ENCODE measurements around the gene SUSD1.

DNA sequence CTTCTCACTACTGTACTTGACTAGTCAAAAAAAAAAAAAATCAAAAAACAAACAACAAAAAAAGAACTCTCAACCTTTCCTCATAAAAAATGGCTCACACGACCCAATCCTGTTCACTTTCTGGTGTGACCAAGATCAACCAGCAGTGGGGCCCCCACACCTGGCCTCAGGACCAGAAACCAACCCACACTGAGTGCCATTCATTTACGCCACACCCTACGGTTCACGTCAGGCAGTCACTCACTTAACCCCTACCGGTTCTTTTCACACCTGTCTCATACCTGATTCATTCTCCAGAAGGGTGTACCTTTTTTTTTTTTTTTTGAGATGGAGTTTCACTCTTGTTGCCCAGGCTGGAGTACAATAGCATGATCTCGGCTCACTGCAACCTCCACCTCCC, 5.7 kb downstream of the SUSD1 start:
- TF ChIP-seq, protein P1, sequence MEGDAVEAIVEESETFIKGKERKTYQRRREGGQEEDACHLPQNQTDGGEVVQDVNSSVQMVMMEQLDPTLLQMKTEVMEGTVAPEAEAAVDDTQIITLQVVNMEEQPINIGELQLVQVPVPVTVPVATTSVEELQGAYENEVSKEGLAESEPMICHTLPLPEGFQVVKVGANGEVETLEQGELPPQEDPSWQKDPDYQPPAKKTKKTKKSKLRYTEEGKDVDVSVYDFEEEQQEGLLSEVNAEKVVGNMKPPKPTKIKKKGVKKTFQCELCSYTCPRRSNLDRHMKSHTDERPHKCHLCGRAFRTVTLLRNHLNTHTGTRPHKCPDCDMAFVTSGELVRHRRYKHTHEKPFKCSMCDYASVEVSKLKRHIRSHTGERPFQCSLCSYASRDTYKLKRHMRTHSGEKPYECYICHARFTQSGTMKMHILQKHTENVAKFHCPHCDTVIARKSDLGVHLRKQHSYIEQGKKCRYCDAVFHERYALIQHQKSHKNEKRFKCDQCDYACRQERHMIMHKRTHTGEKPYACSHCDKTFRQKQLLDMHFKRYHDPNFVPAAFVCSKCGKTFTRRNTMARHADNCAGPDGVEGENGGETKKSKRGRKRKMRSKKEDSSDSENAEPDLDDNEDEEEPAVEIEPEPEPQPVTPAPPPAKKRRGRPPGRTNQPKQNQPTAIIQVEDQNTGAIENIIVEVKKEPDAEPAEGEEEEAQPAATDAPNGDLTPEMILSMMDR (IDR thresholded peaks at IDR 0.05; ENCODE audit: poor library complexity): no peak
- TF ChIP-seq EZH2 (IDR thresholded peaks at IDR 0.05; ENCODE audit: borderline replicate concordance): no peak
